Globus pallidus (tissue), 1 donor: ENCODE data around the gene SEL1L2.
A peak's percentile ranks its signal among the peaks of the same experiment; 100 is the strongest.
"Not testable (repeated sequence)": the region's sequence is repeated elsewhere in the genome, so short reads cannot be mapped to it uniquely, and the experiment has no call there.

Experiments used
- DNase-seq: peaks from one replicate; pipeline ENCODE4 v3.0.0-alpha.2; 2015; ENCODE audit warnings: low spot score

The SEL1L2 gene

GRCh38 chr20:13990465-13990864, at the start of gene SEL1L2:
Gene SEL1L2 (minus strand): TSS chr20:13990614. CDS start chr20:13990534, 80 bp downstream.
- no peak for DNase-seq

GRCh38 chr20:14036567-14036966, 46.2 kb upstream of the SEL1L2 start:
- no peak for DNase-seq

- DNase-seq, result no peak
Measured at GRCh38 chr20:14033310-14033709, 42.9 kb upstream of the SEL1L2 start.

GRCh38 chr20:14030991-14031390, 40.6 kb upstream of the SEL1L2 start:
- no peak for DNase-seq

GRCh38 chr20:14012671-14013070, 22.3 kb upstream of the SEL1L2 start:
- no peak for DNase-seq

- no peak for DNase-seq
Measured at GRCh38 chr20:14009208-14009607, 18.8 kb upstream of the SEL1L2 start.

- DNase-seq, result no peak
Measured at GRCh38 chr20:14005996-14006395, 15.6 kb upstream of the SEL1L2 start.

GRCh38 chr20:14000917-14001316, 10.5 kb upstream of the SEL1L2 start:
- DNase-seq, result no peak

GRCh38 chr20:13996265-13996664, 5.9 kb upstream of the SEL1L2 start:
- no peak for DNase-seq

- DNase-seq, result peak; percentile 3
Measured at GRCh38 chr20:13995841-13996240, 5.4 kb upstream of the SEL1L2 start.

GRCh38 chr20:13995086-13995665, 4.8 kb upstream of the SEL1L2 start, which contains the start of gene MACROD2:
Gene MACROD2 (plus strand): TSS chr20:13995516.
- peak; percentile 77 for DNase-seq

GRCh38 chr20:13991955-13992354, 1.5 kb upstream of the SEL1L2 start:
- not testable (repeated sequence) for DNase-seq

- no peak for DNase-seq
Measured at GRCh38 chr20:13991311-13991710, 897 bp upstream of the SEL1L2 start.

- DNase-seq, result no peak
Measured at GRCh38 chr20:13984211-13984610, 6.2 kb downstream of the SEL1L2 start.

- DNase-seq, result no peak
Measured at GRCh38 chr20:13960525-13960924, 29.9 kb downstream of the SEL1L2 start.

GRCh38 chr20:13960119-13960518, 30.3 kb downstream of the SEL1L2 start:
- no peak for DNase-seq

- DNase-seq, result no peak
Measured at GRCh38 chr20:13953227-13953626, 37.2 kb downstream of the SEL1L2 start.

GRCh38 chr20:13947719-13948118, 42.7 kb downstream of the SEL1L2 start:
- DNase-seq, result no peak

GRCh38 chr20:13941031-13941430, 49.4 kb downstream of the SEL1L2 start:
- DNase-seq, result no peak

GRCh38 chr20:13936781-13937576, 53.4 kb downstream of the SEL1L2 start:
- DNase-seq, result no peak

- DNase-seq, result no peak
Measured at GRCh38 chr20:13934992-13935894, 55.2 kb downstream of the SEL1L2 start.

GRCh38 chr20:13930281-13930680, 60.1 kb downstream of the SEL1L2 start:
- DNase-seq, result no peak

GRCh38 chr20:13929836-13930235, 60.6 kb downstream of the SEL1L2 start:
- no peak for DNase-seq
